Osteocyte (in vitro differentiated cells): ENCODE measurements around the gene TNP1. TPM values are rescaled to one million over a fixed set of nuclear protein-coding genes. Genes with fewer than 3 reads are reported as not detected.

Source experiments
- DNase-seq: peaks from one replicate; pipeline ENCODE4 v3.0.0; 2021; ENCODE audit warnings: mixed read lengths; ENCODE audit not compliant: unreplicated experiment; ENCODE audit errors: extremely low spot score
- H3K27ac Mint-ChIP-seq: one replicate; pipeline ENCODE4 v1.8.0; 2021; ENCODE audit warnings: mild to moderate bottlenecking, mixed read lengths; ENCODE audit not compliant: unreplicated experiment
- H3K27me3 Mint-ChIP-seq: one replicate; pipeline ENCODE4 v1.8.0; 2021; ENCODE audit warnings: mixed read lengths; ENCODE audit not compliant: unreplicated experiment
- H3K36me3 Mint-ChIP-seq: one replicate; pipeline ENCODE4 v1.8.0; 2021; ENCODE audit warnings: mixed read lengths; ENCODE audit not compliant: unreplicated experiment
- H3K4me1 Mint-ChIP-seq: one replicate; pipeline ENCODE4 v1.8.0; 2021; ENCODE audit warnings: mixed read lengths; ENCODE audit not compliant: unreplicated experiment
- H3K4me3 Mint-ChIP-seq: one replicate; pipeline ENCODE4 v1.8.0; 2021; ENCODE audit warnings: mild to moderate bottlenecking, moderate library complexity, mixed read lengths; ENCODE audit not compliant: unreplicated experiment
- H3K9me3 Mint-ChIP-seq: one replicate; pipeline ENCODE4 v1.8.0; 2021; ENCODE audit warnings: mixed read lengths; ENCODE audit not compliant: unreplicated experiment
- CTCF ChIP-seq: fragments of 200-600 bp; sonication (generic); IDR thresholded peaks from 2 replicates; pipeline ENCODE4 v1.5.0; 2021; ENCODE audit warnings: antibody characterized with exemption, mild to moderate bottlenecking, moderate library complexity
- total RNA-seq: library from RNA; stranded (reverse); gene quantifications from 2 replicates; pipeline ENCODE4 v1.2.1, GENCODE V29; 2021

The TNP1 gene
- total RNA-seq, 1 donor from 2014 or later, result not detected

GRCh38 chr2:216877085-216877484, 17.2 kb upstream of the TNP1 start:
- H3K27me3 Mint-ChIP-seq, result no peaks in the 10 kb centered on the region
- H3K27ac Mint-ChIP-seq, result no peak overlapping the region
- no peaks in the 10 kb centered on the region for H3K9me3 Mint-ChIP-seq
- no peak overlapping the region for H3K4me3 Mint-ChIP-seq
- no peaks in the 10 kb centered on the region for H3K36me3 Mint-ChIP-seq
- TF ChIP-seq CTCF, result peak; percentile 26
- peaks cover 7% of the 10 kb centered on the region for H3K4me1 Mint-ChIP-seq
- no peak for DNase-seq

- no peaks in the 10 kb centered on the region for H3K9me3 Mint-ChIP-seq
- no peaks in the 10 kb centered on the region for H3K27me3 Mint-ChIP-seq
- H3K4me1 Mint-ChIP-seq, result peaks cover 5% of the 10 kb centered on the region
- no peaks in the 10 kb centered on the region for H3K36me3 Mint-ChIP-seq
- TF ChIP-seq CTCF, result no peak
- DNase-seq, result no peak
- no peak overlapping the region for H3K4me3 Mint-ChIP-seq
- no peak overlapping the region for H3K27ac Mint-ChIP-seq
Measured at GRCh38 chr2:216875862-216876261, 16.0 kb upstream of the TNP1 start.

- Mint-ChIP-seq H3K4me3 (no peak overlapping the region), H3K36me3 (no peaks in the 10 kb centered on the region), H3K27ac (no peak overlapping the region), H3K27me3 (no peaks in the 10 kb centered on the region), H3K4me1 (no peaks in the 10 kb centered on the region), H3K9me3 (no peaks in the 10 kb centered on the region)
- TF ChIP-seq CTCF, result no peak
- DNase-seq, result no peak
Measured at GRCh38 chr2:216873573-216873972, 13.7 kb upstream of the TNP1 start.

- Mint-ChIP-seq H3K4me1 (no peaks in the 10 kb centered on the region), H3K4me3 (no peak overlapping the region), H3K27ac (no peak overlapping the region), H3K27me3 (no peaks in the 10 kb centered on the region), H3K9me3 (no peaks in the 10 kb centered on the region), H3K36me3 (no peaks in the 10 kb centered on the region)
- no peak for TF ChIP-seq CTCF
- DNase-seq, result no peak
Measured at GRCh38 chr2:216872624-216873023, 12.8 kb upstream of the TNP1 start.

- no peak for TF ChIP-seq CTCF
Measured at GRCh38 chr2:216872040-216872439, 12.2 kb upstream of the TNP1 start.

More at GRCh38 chr2:216872040-216872439, 12.2 kb upstream of the TNP1 start:
- no peak for DNase-seq
- Mint-ChIP-seq H3K27ac (no peak overlapping the region), H3K9me3 (no peaks in the 10 kb centered on the region), H3K27me3 (no peaks in the 10 kb centered on the region), H3K4me3 (no peak overlapping the region), H3K4me1 (no peaks in the 10 kb centered on the region), H3K36me3 (no peaks in the 10 kb centered on the region)
